Jurkat, Clone E6-1 (cell line): ENCODE results near the gene NAPA.

Experiments
- DNase-seq: peaks from one replicate; pipeline ENCODE4 v3.0.0-alpha.2; 2011; ENCODE audit warnings: low read depth, low spot score
- H3K4me3 ChIP-seq: 2 replicates; pipeline ENCODE4 v1.5.1; 2011; ENCODE audit warnings: mild to moderate bottlenecking, low read length, control low read depth, moderate library complexity

The NAPA gene

GRCh38 chr19:47471733-47472457 is 43.0 kb downstream of the NAPA start, which contains the start of gene SLC8A2:
SLC8A2 (minus strand) TSS chr19:47471893; CDS start chr19:47466403, 5,490 bp downstream.
- no peak within 1 kb of the TSS for H3K4me3 ChIP-seq
- peak; percentile 89 for DNase-seq

GRCh38 chr19:47471381-47471732 is 43.5 kb downstream of the NAPA start:
- H3K4me3 ChIP-seq = no peak overlapping the region
- no peak for DNase-seq

GRCh38 chr19:47470447-47471195 is 44.2 kb downstream of the NAPA start:
- DNase-seq = no peak
- H3K4me3 ChIP-seq = no peak overlapping the region

GRCh38 chr19:47469719-47470118 is 45.1 kb downstream of the NAPA start:
- no peak for DNase-seq
- H3K4me3 ChIP-seq = no peak overlapping the region

GRCh38 chr19:47469363-47469700 is 45.5 kb downstream of the NAPA start:
- no peak for DNase-seq
- no peak overlapping the region for H3K4me3 ChIP-seq

- no peak overlapping the region for H3K4me3 ChIP-seq
- DNase-seq = no peak
These were observed 46.9 kb downstream of the NAPA start for GRCh38 chr19:47467914-47468313.

GRCh38 chr19:47465957-47466356 is 48.9 kb downstream of the NAPA start:
- no peak for DNase-seq
- H3K4me3 ChIP-seq = no peak overlapping the region

- no peak overlapping the region for H3K4me3 ChIP-seq
- no peak for DNase-seq
These were observed 50.0 kb downstream of the NAPA start for GRCh38 chr19:47464675-47465419.

- H3K4me3 ChIP-seq = no peak overlapping the region
- DNase-seq = no peak
These were observed 53.0 kb downstream of the NAPA start for GRCh38 chr19:47461876-47462275.

GRCh38 chr19:47459477-47459876 is 55.4 kb downstream of the NAPA start:
- DNase-seq = no peak
- H3K4me3 ChIP-seq = no peak overlapping the region

GRCh38 chr19:47458672-47459071 is 56.2 kb downstream of the NAPA start:
- no peak overlapping the region for H3K4me3 ChIP-seq
- DNase-seq = no peak

GRCh38 chr19:47456721-47457474 is 58.0 kb downstream of the NAPA start:
- no peak for DNase-seq
- no peak overlapping the region for H3K4me3 ChIP-seq

- H3K4me3 ChIP-seq = no peak overlapping the region
- DNase-seq = no peak
These were observed 64.4 kb downstream of the NAPA start for GRCh38 chr19:47450478-47450877.

- no peak for DNase-seq
- no peak overlapping the region for H3K4me3 ChIP-seq
These were observed 66.5 kb downstream of the NAPA start for GRCh38 chr19:47448360-47448727.

GRCh38 chr19:47447470-47448359 is 67.1 kb downstream of the NAPA start:
- no peak overlapping the region for H3K4me3 ChIP-seq
- DNase-seq = peak; percentile 59

GRCh38 chr19:47446534-47447469 is 68.1 kb downstream of the NAPA start:
- peak overlapping the region; percentile 40 for H3K4me3 ChIP-seq
- DNase-seq = peak; percentile 63

- peak overlapping the region; percentile 40 for H3K4me3 ChIP-seq
- peak; percentile 76 for DNase-seq
These were observed 68.9 kb downstream of the NAPA start for GRCh38 chr19:47445937-47446402.
